Neural cell (in vitro differentiated cells): ENCODE data around the gene KIAA1549. TPM values are rescaled to one million over a fixed set of nuclear protein-coding genes. Genes with fewer than 3 reads are reported as not detected.

Source experiments
- H2AFZ ChIP-seq: fragments of 200-600, 300-800 bp; sonication (generic), shearing (Covaris generic); 2 replicates; pipeline ENCODE4 v1.6.0; 2014; ENCODE audit warnings: low read depth, mild to moderate bottlenecking, antibody characterized with exemption, low read length, moderate library complexity
- H3F3A ChIP-seq: fragments of 200-600 bp; shearing (Covaris generic); 2 replicates; pipeline ENCODE4 v1.6.1; 2016; ENCODE audit warnings: mild to moderate bottlenecking, moderate library complexity, mixed read lengths, antibody characterized with exemption, low read length; ENCODE audit not compliant: insufficient read depth, poor library complexity, severe bottlenecking
- H3K27ac ChIP-seq: fragments of 200-600, 300-800 bp; sonication (generic), shearing (Covaris generic); 2 replicates; pipeline ENCODE4 v1.5.1; 2014; ENCODE audit warnings: mild to moderate bottlenecking, low read length, moderate library complexity
- H3K27me3 ChIP-seq: fragments of 300-800, 200-600 bp; sonication (generic), shearing (Covaris generic); 2 replicates; pipeline ENCODE4 v1.6.0; 2014; ENCODE audit warnings: mild to moderate bottlenecking, low read depth, low read length, moderate library complexity; ENCODE audit not compliant: insufficient read depth
- H3K36me3 ChIP-seq: fragments of 300-800, 200-600 bp; sonication (generic), shearing (Covaris generic); 2 replicates; pipeline ENCODE4 v1.5.1; 2014; ENCODE audit warnings: mild to moderate bottlenecking, antibody characterized with exemption, low read length, moderate library complexity; ENCODE audit not compliant: insufficient read depth
- H3K4me2 ChIP-seq: fragments of 300-800, 200-600 bp; sonication (generic), shearing (Covaris generic); 2 replicates; pipeline ENCODE4 v1.6.0; 2014; ENCODE audit warnings: mild to moderate bottlenecking, low read length
- H3K4me3 ChIP-seq: fragments of 300-800, 200-600 bp; sonication (generic), shearing (Covaris generic); 2 replicates; pipeline ENCODE4 v1.5.1; 2014; ENCODE audit warnings: mild to moderate bottlenecking, low read length, moderate library complexity
- H3K79me2 ChIP-seq: fragments of 200-600 bp; shearing (Covaris generic); replicated peaks from 2 replicates; pipeline ENCODE4 v1.6.0; 2014; ENCODE audit warnings: mild to moderate bottlenecking, low read length, moderate library complexity; ENCODE audit not compliant: insufficient read depth
- H3K9ac ChIP-seq: fragments of 300-800, 200-600 bp; sonication (generic), shearing (Covaris generic); 2 replicates; pipeline ENCODE4 v1.6.1; 2016; ENCODE audit warnings: mild to moderate bottlenecking, low read length, mixed read lengths
- H3K9me2 ChIP-seq: fragments of 200-600 bp; shearing (Covaris generic); 2 replicates; pipeline ENCODE4 v1.6.1; 2016; ENCODE audit warnings: mild to moderate bottlenecking, low read length, mixed read lengths; ENCODE audit not compliant: insufficient read depth
- H3K9me3 ChIP-seq: fragments of 200-600, 300-800 bp; sonication (generic), shearing (Covaris generic); 2 replicates; pipeline ENCODE4 v1.6.1; 2016; ENCODE audit warnings: mild to moderate bottlenecking, mixed run types, low read length, moderate library complexity, mixed read lengths
- H4K20me1 ChIP-seq: fragments of 200-600 bp; shearing (Covaris generic); 2 replicates; pipeline ENCODE4 v1.6.1; 2016; ENCODE audit warnings: mild to moderate bottlenecking, mixed run types; ENCODE audit not compliant: insufficient read depth
- CTCF ChIP-seq: fragments of 450-650 bp; IDR thresholded peaks from 2 replicates; pipeline ENCODE4 v1.5.1; 2014; ENCODE audit warnings: antibody characterized with exemption, mild to moderate bottlenecking, moderate library complexity; ENCODE audit not compliant: poor library complexity, severe bottlenecking
- EP300 ChIP-seq: fragments of 450-650 bp; conservative IDR thresholded peaks from 2 replicates; pipeline ENCODE4 v1.6.1; 2014; ENCODE audit warnings: antibody characterized with exemption, mild to moderate bottlenecking, moderate library complexity; ENCODE audit not compliant: poor library complexity, severe bottlenecking
- EZH2 ChIP-seq: fragments of 200-600, 300-800 bp; shearing (Covaris generic), sonication (generic); IDR thresholded peaks from 2 replicates; pipeline ENCODE4 v1.6.1; 2014; ENCODE audit warnings: antibody characterized with exemption, low read length, borderline replicate concordance, mild to moderate bottlenecking; ENCODE audit not compliant: insufficient read depth, poor library complexity, severe bottlenecking
- MXI1 ChIP-seq: fragments of 450-650 bp; conservative IDR thresholded peaks from 2 replicates; pipeline ENCODE4 v1.6.1; 2014; ENCODE audit warnings: antibody characterized with exemption, mild to moderate bottlenecking; ENCODE audit not compliant: poor library complexity, severe bottlenecking
- POLR2AphosphoS5 ChIP-seq: IDR thresholded peaks from 2 replicates; pipeline ENCODE4 v1.6.1; 2012
- RAD21 ChIP-seq: fragments of 450-650 bp; conservative IDR thresholded peaks from 2 replicates; pipeline ENCODE4 v1.6.1; 2014; ENCODE audit warnings: antibody characterized with exemption, mild to moderate bottlenecking, moderate library complexity
- REST ChIP-seq: IDR thresholded peaks from 2 replicates; pipeline ENCODE4 v1.6.1; 2012; ENCODE audit warnings: borderline replicate concordance
- SMC3 ChIP-seq: fragments of 450-650 bp; conservative IDR thresholded peaks from 2 replicates; pipeline ENCODE4 v1.6.1; 2014; ENCODE audit warnings: antibody characterized with exemption, mild to moderate bottlenecking, moderate library complexity; ENCODE audit not compliant: poor library complexity
- TAF1 ChIP-seq: IDR thresholded peaks from 2 replicates; pipeline ENCODE4 v1.6.1; 2012; ENCODE audit warnings: low read depth
- polyA plus RNA-seq: library from polyadenylated mRNA; depleted of rRNA; stranded (reverse); fragments of >200 nt; gene quantifications from 2 replicates; pipeline ENCODE4 v1.2.3, GENCODE V29; 2014

KIAA1549 gene
- polyA plus RNA-seq, 1 donor from 2014 or later: 14.1 TPM

GRCh38 chr7:138957753-138958390, 23.3 kb downstream of the KIAA1549 start:
- H3K4me2 ChIP-seq: no peak overlapping the region

GRCh38 chr7:138957217-138957616, 24.0 kb downstream of the KIAA1549 start:
- H3K27ac ChIP-seq: no peak overlapping the region
- TF ChIP-seq TAF1: no peak
- no peak for TF ChIP-seq REST
- no peak for TF ChIP-seq MXI1
- no peak for TF ChIP-seq EP300
- TF ChIP-seq EZH2: no peak
- TF ChIP-seq CTCF: no peak
- no peak for TF ChIP-seq SMC3
- TF ChIP-seq POLR2AphosphoS5: no peak
- no peak for TF ChIP-seq RAD21

More at GRCh38 chr7:138957753-138958390, 23.3 kb downstream of the KIAA1549 start:
- Histone ChIP-seq H2AFZ (no peak overlapping the region), H3K9me2 (no peaks in the 10 kb centered on the region), H3K9ac (no peak overlapping the region), H3K79me2 (peaks cover 68% of the 10 kb centered on the region), H3K4me3 (no peak overlapping the region), H3F3A (no peaks in the 10 kb centered on the region), H3K27me3 (no peaks in the 10 kb centered on the region), H3K27ac (no peak overlapping the region), H4K20me1 (no peaks in the 10 kb centered on the region), H3K9me3 (no peaks in the 10 kb centered on the region), H3K36me3 (no peaks in the 10 kb centered on the region)
- TF ChIP-seq SMC3: no peak
- no peak for TF ChIP-seq POLR2AphosphoS5
- TF ChIP-seq CTCF: no peak
- TF ChIP-seq RAD21: no peak
- TF ChIP-seq EZH2: no peak

More at GRCh38 chr7:138957217-138957616, 24.0 kb downstream of the KIAA1549 start:
- H3K4me3 ChIP-seq: no peak overlapping the region
- H4K20me1 ChIP-seq: no peaks in the 10 kb centered on the region
- H3K9me2 ChIP-seq: no peaks in the 10 kb centered on the region
- H3K79me2 ChIP-seq: peaks cover 68% of the 10 kb centered on the region
- H3K36me3 ChIP-seq: no peaks in the 10 kb centered on the region
- no peaks in the 10 kb centered on the region for H3K9me3 ChIP-seq
- H3K9ac ChIP-seq: no peak overlapping the region
- no peaks in the 10 kb centered on the region for H3F3A ChIP-seq
- no peaks in the 10 kb centered on the region for H3K27me3 ChIP-seq
- H2AFZ ChIP-seq: no peak overlapping the region
- H3K4me2 ChIP-seq: no peak overlapping the region
